GM23248 (cell line): ENCODE measurements around the gene SRRT. TPM values are rescaled to one million over a fixed set of nuclear protein-coding genes. Genes with fewer than 3 reads are reported as not detected.

ENCODE experiments used
- DNase-seq: peaks from one replicate; pipeline ENCODE4 v3.0.0-alpha.2; 2015
- H2AFZ ChIP-seq: fragments of 200-600 bp; sonication (generic); 2 replicates; pipeline ENCODE4 v1.6.1; 2016; ENCODE audit warnings: antibody characterized with exemption
- H3F3A ChIP-seq: fragments of 200-600 bp; sonication (generic); 2 replicates; pipeline ENCODE4 v1.6.1; 2016; ENCODE audit warnings: mild to moderate bottlenecking, antibody characterized with exemption, mixed run types; ENCODE audit not compliant: insufficient read depth
- H3K27ac ChIP-seq: fragments of 200-600 bp; sonication (generic); 2 replicates; pipeline ENCODE4 v1.5.1; 2016; ENCODE audit warnings: mild to moderate bottlenecking
- H3K27me3 ChIP-seq: fragments of 200-600 bp; sonication (generic); replicated peaks from 2 replicates; pipeline ENCODE4 v1.6.1; 2016; ENCODE audit warnings: mild to moderate bottlenecking; ENCODE audit not compliant: insufficient read depth
- H3K36me3 ChIP-seq: fragments of 200-600 bp; sonication (generic); 2 replicates; pipeline ENCODE4 v1.6.1; 2016; ENCODE audit warnings: low read depth, mild to moderate bottlenecking
- H3K4me1 ChIP-seq: fragments of 200-600 bp; sonication (generic); 2 replicates; pipeline ENCODE4 v1.6.1; 2016; ENCODE audit warnings: mild to moderate bottlenecking; ENCODE audit not compliant: insufficient read depth
- H3K4me2 ChIP-seq: fragments of 200-600 bp; sonication (generic); one replicate; pipeline ENCODE4 v1.6.1; 2016; ENCODE audit warnings: mild to moderate bottlenecking; ENCODE audit not compliant: unreplicated experiment
- H3K4me3 ChIP-seq: fragments of 200-600 bp; sonication (generic); 2 replicates; pipeline ENCODE4 v1.5.1; 2016; ENCODE audit warnings: mild to moderate bottlenecking
- H3K79me2 ChIP-seq: fragments of 200-600 bp; sonication (generic); 2 replicates; pipeline ENCODE4 v1.6.1; 2016; ENCODE audit warnings: mild to moderate bottlenecking; ENCODE audit not compliant: insufficient read depth
- H3K9ac ChIP-seq: fragments of 200-600 bp; sonication (generic); 2 replicates; pipeline ENCODE4 v1.6.1; 2016; ENCODE audit warnings: mild to moderate bottlenecking
- H3K9me2 ChIP-seq: fragments of 200-600 bp; sonication (generic); 2 replicates; pipeline ENCODE4 v1.6.1; 2016; ENCODE audit warnings: mixed run types, mild to moderate bottlenecking, moderate library complexity; ENCODE audit not compliant: insufficient read depth
- H3K9me3 ChIP-seq: fragments of 200-600 bp; sonication (generic); one replicate; pipeline ENCODE4 v1.6.1; 2017; ENCODE audit warnings: low read depth
- H4K20me1 ChIP-seq: fragments of 200-600 bp; sonication (generic); 2 replicates; pipeline ENCODE4 v1.6.0; 2016; ENCODE audit not compliant: insufficient read depth
- EZH2 ChIP-seq: fragments of 200-600 bp; sonication (generic); IDR thresholded peaks from 2 replicates; pipeline ENCODE4 v1.6.1; 2018; ENCODE audit warnings: antibody characterized with exemption, mild to moderate bottlenecking; ENCODE audit not compliant: insufficient read depth, poor library complexity, severe bottlenecking
- EZH2phosphoT487 ChIP-seq: fragments of 200-600 bp; sonication (generic); IDR thresholded peaks from 2 replicates; pipeline ENCODE4 v1.6.1; 2018; ENCODE audit warnings: antibody characterized with exemption, moderate library complexity, mild to moderate bottlenecking, low read depth; ENCODE audit not compliant: insufficient read depth
- WGBS, 2 experiments: methylation state at CpG; one replicate each; pipeline ENCODE4 v1.1.6; 2015 to 2017; ENCODE audit warnings: low lambda C conversion rate in 2 of 2, low coverage in 1 of 2; ENCODE audit errors: missing lambda C conversion rate in 2 of 2; 5-methylcytosine and 5-hydroxymethylcytosine counted together
- in situ Hi-C: fragments of 300-500 bp; cut with MboI; formaldehyde crosslinking; loops from 2 replicates; pipeline ENCODE4 v1.15.0; 2020
- polyA plus RNA-seq: library from polyadenylated mRNA; unstranded; fragments of >200 nt; fragmentation: Nextera tagmentation; extraction: Ambion mirVana; gene quantifications from 2 replicates; pipeline ENCODE4 v1.2.1, GENCODE V29; 2016
- total RNA-seq: library from RNA; depleted of rRNA; stranded (reverse); fragments of >200 nt; shearing (Covaris generic); gene quantifications from 2 replicates; pipeline ENCODE4 v1.2.3, GENCODE V29; 2014

SRRT gene
- total and polyA plus RNA-seq, 2 experiments from 2014 or later, result 57.1 to 74.9 TPM

DNA sequence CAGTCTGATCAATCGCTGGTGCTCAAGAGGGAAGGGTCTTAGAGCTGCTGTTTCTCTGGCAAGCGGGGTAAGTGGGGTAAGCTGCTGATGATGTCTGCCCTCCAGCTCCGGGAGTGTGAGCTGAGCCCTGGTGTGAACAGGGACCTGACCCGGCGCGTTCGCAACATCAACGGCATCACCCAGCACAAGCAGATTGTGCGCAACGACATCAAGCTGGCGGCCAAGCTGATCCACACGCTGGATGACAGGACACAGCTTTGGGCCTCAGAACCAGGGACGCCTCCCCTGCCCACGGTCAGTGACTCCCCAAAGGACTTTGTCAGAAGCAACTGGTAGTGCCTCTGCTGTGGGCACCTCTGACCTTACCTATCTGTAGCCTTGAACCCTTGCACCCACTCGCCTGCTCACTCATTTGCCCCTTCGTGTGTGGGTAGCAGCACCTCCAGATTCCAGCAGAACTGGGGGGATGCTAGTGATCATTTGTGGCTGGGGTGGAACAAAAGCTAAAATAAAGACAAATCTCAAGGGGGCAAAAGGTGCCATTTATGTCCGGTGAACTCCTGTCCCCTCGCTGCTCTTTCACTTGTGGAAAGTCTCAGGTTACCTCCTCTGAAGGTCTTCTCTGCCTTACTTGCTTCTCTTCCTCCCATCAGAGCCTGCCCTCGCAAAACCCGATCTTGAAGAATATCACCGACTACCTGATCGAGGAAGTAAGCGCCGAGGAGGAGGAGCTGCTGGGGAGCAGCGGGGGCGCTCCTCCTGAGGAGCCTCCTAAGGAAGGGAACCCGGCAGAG is 11.4 kb downstream of the SRRT start:
- no peak overlapping the region for H3K4me2 ChIP-seq
- in situ Hi-C loops, result no loop called here
- H3K27me3 ChIP-seq, result no peaks in the 10 kb centered on the region
- no peaks in the 10 kb centered on the region for H4K20me1 ChIP-seq
- H3K27ac ChIP-seq, result no peak overlapping the region
- peaks cover 46% of the 10 kb centered on the region for H3K36me3 ChIP-seq
- 94 to 95% methylated on average over 27 of the region's 27 CpGs for WGBS, 2 experiments
- no peak overlapping the region for H3K4me3 ChIP-seq
- H3F3A ChIP-seq, result peaks cover 27% of the 10 kb centered on the region; the same call in 1 of the 2 replicates
- H3K9ac ChIP-seq, result no peak overlapping the region
- H3K9me2 ChIP-seq, result no peaks in the 10 kb centered on the region
- H3K79me2 ChIP-seq, result peaks cover 48% of the 10 kb centered on the region
- TF ChIP-seq EZH2 (no peak), EZH2phosphoT487 (no peak)
- no peak overlapping the region for H2AFZ ChIP-seq
- H3K4me1 ChIP-seq, result peaks cover 11% of the 10 kb centered on the region
- no peak for DNase-seq
- no peaks in the 10 kb centered on the region for H3K9me3 ChIP-seq

DNA sequence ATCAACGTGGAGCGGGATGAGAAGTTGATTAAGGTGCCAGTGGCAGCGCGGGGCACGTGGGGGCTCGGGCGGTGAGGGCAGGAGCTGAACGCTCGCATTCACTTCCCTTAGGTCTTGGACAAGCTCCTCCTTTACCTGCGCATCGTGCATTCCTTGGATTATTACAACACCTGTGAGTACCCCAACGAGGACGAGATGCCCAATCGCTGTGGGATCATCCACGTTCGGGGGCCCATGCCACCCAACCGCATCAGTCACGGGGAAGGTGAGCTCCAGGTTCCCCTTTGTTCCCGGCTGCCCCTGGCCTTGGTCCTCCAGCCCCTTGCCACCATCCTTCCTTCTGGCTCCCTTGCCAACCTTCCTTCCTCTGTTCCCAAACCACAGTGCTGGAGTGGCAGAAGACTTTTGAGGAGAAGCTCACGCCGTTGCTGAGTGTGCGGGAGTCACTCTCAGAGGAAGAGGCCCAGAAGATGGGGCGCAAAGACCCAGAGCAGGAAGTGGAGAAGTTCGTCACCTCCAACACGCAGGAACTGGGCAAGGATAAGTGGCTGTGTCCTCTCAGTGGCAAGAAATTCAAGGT is 12.1 kb downstream of the SRRT start:
- no peaks in the 10 kb centered on the region for H4K20me1 ChIP-seq
- no peak overlapping the region for H2AFZ ChIP-seq
- peaks cover 11% of the 10 kb centered on the region for H3K4me1 ChIP-seq
- no peak overlapping the region for H3K4me3 ChIP-seq
- TF ChIP-seq EZH2phosphoT487 (no peak), EZH2 (no peak)
- peaks cover 39% of the 10 kb centered on the region for H3K36me3 ChIP-seq
- peaks cover 31% of the 10 kb centered on the region; the same call in 1 of the 2 replicates for H3F3A ChIP-seq
- H3K9ac ChIP-seq, result no peak overlapping the region
- no peak overlapping the region for H3K4me2 ChIP-seq
- 86 to 89% methylated on average over 25 of the region's 25 CpGs for WGBS, 2 experiments
- DNase-seq, result no peak
- H3K27ac ChIP-seq, result no peak overlapping the region
- H3K27me3 ChIP-seq, result no peaks in the 10 kb centered on the region
- peaks cover 41% of the 10 kb centered on the region for H3K79me2 ChIP-seq
- in situ Hi-C loops, result no loop called here
- H3K9me2 ChIP-seq, result no peaks in the 10 kb centered on the region
- H3K9me3 ChIP-seq, result no peaks in the 10 kb centered on the region

DNA sequence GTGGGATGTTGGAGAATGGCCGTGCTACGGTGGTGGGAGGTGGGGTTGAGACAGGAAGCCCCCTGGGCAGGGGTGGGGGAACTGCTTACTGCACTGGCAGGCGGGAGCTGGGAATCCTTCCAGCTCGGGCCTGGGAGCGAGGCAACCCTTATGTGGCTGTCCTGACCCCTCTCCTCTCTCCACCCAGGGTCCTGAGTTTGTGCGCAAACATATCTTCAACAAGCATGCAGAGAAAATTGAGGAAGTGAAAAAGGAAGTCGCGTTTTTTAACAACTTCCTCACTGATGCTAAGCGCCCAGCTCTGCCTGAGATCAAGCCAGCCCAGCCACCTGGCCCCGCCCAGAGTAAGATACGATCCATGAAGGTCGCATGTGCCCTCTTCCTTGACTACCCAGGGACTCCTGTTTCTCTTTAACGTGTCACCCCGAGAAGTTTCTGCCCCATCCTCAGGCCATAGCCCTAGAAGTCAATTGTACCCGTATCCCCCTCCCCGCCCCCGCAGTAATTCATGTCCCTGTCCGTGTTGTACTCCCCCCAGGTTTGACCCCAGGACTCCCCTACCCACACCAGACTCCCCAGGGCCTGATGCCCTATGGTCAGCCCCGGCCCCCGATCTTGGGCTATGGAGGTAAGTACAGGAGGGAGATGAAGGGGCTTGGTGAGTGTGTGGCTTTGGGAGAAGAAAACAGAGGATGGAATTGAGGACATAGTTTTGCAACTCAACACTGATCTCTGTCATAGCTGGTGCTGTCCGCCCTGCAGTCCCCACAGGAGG is 12.8 kb downstream of the SRRT start:
- H3F3A ChIP-seq, result peaks cover 31% of the 10 kb centered on the region; the same call in 1 of the 2 replicates
- H3K9me2 ChIP-seq, result no peaks in the 10 kb centered on the region
- H3K27ac ChIP-seq, result no peak overlapping the region
- TF ChIP-seq EZH2phosphoT487 (no peak), EZH2 (no peak)
- peaks cover 35% of the 10 kb centered on the region for H3K36me3 ChIP-seq
- no peak for DNase-seq
- no peaks in the 10 kb centered on the region for H4K20me1 ChIP-seq
- no peak overlapping the region for H2AFZ ChIP-seq
- no peaks in the 10 kb centered on the region for H3K9me3 ChIP-seq
- peak overlapping the region; percentile 94 for H3K9ac ChIP-seq
- H3K79me2 ChIP-seq, result peaks cover 36% of the 10 kb centered on the region
- H3K27me3 ChIP-seq, result no peaks in the 10 kb centered on the region
- peak overlapping the region; percentile 84 for H3K4me2 ChIP-seq
- H3K4me3 ChIP-seq, result peak overlapping the region; percentile 82
- in situ Hi-C loops, result no loop called here
- 85% methylated on average over 16 to 21 of the region's 21 CpGs for WGBS, 2 experiments
- H3K4me1 ChIP-seq, result peaks cover 11% of the 10 kb centered on the region

DNA sequence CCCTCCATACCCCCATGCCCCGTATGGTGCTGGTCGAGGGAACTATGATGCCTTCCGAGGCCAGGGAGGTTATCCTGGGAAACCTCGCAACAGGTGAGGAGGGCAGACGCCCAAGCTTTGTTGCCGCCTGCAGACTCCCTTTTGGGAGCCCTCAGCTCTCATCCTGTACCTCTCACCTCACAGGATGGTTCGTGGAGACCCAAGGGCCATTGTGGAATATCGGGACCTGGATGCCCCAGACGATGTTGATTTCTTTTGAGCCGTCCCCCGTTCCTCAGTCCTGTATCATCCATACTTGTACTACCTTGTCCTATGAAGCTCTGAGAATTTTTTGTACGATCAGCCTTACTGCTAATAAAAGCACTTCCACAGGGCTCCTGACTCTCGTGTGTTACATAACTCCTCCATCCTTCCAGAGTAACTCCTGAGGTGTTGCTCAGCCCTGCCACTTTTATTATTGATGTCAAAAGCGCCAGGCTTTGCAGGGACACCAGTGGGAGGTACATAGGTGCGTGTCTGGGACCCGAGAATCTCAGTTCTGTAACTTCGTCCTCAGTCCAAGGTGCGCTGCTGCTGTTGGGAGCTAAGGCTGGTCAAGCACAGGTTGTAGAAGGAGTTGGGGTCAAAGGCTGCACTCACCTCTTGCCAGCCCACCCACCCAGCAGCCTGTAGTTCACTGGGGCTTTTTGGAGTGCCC is 13.5 kb downstream of the SRRT start:
- Histone ChIP-seq H4K20me1 (no peaks in the 10 kb centered on the region), H3K9me3 (no peaks in the 10 kb centered on the region), H3K9ac (peak overlapping the region; percentile 94), H2AFZ (no peak overlapping the region), H3K9me2 (no peaks in the 10 kb centered on the region), H3K4me1 (peaks cover 11% of the 10 kb centered on the region), H3K27me3 (no peaks in the 10 kb centered on the region), H3K4me2 (peak overlapping the region; percentile 84), H3K4me3 (peak overlapping the region; percentile 82), H3K79me2 (peaks cover 30% of the 10 kb centered on the region), H3K36me3 (peaks cover 32% of the 10 kb centered on the region), H3K27ac (peak overlapping the region; percentile 77), H3F3A (peaks cover 23% of the 10 kb centered on the region; the same call in 1 of the 2 replicates)
- DNase-seq, result peak; percentile 43
- in situ Hi-C loops, result no loop called here
- WGBS, 2 experiments, result 67% methylated on average over 17 to 18 of the region's 18 CpGs
- TF ChIP-seq EZH2phosphoT487, result no peak
- no peak for TF ChIP-seq EZH2
